Measurements from ENCODE around the gene HP1BP3.
"Not testable (repeated sequence)": the region's sequence is repeated elsewhere in the genome, so short reads cannot be mapped to it uniquely, and the experiment has no call there.

Gene HP1BP3

DNA sequence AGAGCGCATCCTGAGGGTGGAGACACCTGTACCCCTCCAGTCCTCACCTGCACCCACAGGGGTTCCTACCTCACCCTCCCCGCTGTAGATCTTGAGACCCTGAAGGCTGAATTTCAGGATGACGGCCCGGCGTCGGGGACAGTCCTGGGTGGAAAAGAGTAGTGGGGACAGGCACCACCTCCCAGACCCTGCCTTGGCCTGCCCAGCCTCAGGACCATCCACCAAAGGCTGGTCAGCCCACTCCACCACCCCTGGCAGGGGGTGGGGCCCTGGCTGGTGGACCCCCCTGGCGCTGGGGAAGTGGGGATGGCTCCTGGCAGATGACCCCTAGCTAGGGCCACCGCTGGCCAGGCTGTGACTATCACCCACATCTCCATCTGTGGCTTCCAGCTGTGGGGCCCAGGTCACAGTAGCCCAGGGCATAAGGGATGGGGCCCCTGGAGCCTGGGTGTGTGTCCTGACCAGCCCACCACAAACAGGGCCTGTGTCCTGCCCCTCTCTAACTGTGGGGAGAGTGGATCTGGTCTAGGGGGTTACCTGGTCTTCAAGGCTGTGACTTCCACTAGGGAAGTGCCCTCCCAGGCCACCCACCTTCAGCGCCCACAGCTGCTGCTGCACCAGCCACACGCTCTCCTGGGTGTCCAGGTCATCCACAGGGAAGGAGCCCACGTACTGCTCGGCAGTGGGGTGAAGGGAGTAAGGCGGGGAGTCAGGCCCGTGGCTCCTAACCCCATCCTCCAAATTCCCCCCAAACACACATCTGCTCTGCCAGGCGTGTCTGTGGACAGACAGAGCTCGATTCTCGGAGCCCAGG is 60.0 kb downstream of the HP1BP3 start:
- DNase-seq = no peak

DNA sequence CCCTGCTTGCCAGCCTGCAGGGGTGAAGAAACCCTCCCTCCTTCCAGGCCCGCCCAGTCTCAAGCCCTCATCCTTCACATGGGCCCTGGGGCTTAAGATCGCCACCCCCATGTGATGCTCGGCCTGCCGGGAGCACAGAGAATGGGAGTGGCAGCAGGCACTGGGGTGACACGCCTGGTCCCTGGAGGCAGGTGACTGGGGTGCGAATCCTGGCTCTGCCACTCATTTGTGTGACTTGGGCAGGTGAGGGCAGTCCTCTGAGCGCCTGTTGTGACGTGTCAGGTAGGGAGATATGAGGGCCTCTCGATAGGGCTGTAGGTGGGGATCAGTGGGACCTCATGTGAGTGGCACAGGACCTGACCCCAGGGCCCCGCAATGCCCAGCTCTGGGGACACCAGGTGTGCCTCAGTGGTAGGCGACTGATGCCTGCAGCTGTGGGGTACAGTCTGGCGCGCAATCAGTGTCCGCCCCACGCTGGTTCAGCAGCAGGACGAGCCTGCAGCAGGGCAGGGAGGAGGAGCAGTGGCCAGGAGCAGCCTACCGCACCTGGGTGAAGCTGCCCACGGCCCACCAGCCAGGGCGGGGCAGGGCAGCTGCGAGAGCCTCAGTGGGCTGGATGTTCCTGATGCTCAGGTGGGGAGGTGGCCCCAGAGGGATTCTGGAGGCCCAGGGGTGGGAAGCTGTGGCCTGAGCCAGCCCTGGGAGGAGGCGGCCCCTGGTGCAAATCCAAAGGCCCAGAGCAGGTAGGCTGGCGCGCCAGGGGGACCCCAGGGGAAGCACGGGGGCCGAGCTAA is 60.8 kb downstream of the HP1BP3 start:
- DNase-seq = no peak

GRCh38 chr1:20725189-20726117 is 61.7 kb downstream of the HP1BP3 start:
- DNase-seq = no peak

DNA sequence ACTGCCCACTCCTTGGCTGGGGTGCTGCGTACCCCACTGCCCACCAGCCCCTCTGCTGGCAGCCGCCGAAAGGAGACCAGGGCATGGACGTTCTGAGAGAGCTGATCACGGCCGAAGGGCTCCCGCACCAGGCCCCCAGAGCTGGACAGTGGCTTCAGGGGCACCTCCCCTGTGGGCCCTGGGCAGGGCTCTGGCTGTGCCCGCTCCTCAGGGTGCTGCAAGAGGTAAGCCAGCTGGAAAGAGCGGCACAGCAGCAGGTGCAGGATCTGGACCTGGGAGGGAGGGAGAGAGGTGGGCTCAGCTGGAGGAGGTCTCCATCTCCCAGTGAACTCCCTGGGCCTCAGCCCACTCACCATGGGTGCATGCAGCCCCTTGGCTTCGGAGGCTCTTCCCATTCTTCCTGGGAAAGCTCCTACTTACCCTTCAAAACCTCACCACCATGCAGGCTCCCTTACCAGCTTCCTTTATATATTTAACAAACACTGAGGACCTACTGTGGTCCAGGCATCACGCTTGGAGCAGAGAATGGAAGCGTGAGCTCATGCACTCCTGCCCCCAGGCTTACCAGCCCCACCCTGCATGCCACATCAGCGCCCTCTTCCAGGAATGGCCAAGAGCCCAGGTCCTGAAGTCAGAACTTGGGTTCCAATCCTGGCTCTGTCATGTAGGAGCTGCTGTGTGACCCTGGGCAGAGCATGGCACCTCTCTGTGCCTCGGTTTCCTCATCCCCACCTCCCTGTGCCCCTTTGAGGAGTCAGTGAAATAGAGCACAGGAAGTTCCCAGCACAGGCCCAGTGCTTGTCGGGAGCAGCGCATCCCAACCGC is 62.5 kb downstream of the HP1BP3 start:
- DNase-seq = no peak

DNA sequence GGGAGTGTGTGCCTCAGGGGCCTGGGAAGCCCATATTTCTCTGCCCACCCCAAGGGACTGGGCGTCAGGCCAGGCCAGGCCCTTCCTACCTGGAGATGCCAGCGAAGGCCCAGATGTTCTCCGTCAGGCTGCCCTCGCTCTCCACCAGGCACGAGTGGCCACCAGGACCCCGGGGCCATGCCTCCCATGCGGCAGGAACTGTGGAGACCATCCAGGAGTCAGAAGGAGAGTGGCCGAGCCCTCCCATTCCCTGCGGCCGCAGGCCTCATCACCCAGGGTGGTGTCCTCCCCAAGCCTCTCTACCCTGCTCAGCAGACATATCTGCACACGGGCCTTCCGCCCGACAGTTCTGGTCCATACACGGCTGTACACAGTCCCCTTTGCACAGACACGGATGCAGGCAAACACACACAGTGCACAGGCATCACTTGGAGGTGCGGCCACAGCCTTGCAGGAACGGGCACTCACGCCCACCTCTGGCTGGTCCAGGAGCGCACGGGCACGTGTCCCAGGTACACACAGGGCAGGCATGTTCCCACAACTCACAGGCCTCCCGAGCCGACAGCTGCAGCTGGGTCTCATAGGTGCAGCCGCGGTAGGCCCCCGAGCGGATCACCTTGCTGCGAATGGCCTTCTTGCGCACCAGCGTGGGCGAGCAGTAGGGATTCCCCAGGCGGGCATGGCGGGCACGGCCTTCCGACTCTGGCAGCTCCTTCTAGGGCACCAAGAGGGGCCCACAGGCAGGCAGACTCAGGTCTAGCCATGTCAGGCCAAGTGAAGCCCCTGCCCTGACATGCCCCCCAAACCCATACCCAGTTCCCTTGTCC is 63.4 kb downstream of the HP1BP3 start:
- no peak for DNase-seq

GRCh38 chr1:20723159-20723536 is 64.0 kb downstream of the HP1BP3 start:
- DNase-seq = no peak

DNA sequence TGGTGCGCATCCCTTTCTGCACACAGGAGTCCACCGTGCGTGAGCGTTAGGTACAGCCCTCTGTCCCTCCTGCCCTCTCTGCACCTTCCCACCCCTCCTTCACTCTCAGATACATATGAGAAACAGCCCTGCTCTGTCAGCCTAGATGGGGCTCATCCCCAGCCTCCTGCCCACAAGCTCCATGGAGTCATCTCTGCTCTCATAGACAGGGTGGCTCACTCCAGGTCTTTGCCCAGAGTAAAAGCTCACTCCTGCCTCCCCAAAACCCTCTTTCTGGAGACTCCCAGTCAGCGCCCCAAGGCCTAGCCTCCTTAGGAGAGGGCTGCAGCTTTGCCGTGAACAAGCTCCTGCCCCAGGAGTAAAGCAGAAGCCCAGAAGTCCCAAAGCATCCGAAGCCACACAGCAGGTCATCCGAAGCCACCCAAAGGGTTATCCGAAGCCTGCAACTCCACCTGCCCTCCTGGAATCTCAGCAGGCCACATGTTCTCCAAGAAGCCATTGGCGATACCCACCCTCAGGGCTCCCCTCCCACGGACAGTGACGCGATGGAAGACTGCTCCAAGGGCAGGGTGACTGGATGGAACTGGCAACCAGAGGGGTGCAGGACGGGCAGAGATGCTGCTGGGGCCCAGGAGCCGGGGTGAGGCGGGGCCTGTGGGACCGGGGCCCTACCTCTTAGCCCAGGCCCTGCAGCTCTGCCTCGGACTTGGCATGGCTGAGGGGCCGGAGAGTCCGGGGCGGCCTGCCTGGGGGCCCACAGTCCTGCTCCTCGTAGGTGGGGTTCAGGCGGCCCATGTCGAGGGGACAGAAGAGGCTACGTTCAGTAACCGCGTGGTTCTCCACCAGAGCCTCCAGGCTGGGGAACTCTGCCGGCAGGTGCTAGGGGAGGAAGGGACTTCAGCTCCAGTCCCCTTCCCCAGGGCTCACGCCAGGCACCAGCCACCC is 65.7 kb downstream of the HP1BP3 start:
- DNase-seq = no peak

DNA sequence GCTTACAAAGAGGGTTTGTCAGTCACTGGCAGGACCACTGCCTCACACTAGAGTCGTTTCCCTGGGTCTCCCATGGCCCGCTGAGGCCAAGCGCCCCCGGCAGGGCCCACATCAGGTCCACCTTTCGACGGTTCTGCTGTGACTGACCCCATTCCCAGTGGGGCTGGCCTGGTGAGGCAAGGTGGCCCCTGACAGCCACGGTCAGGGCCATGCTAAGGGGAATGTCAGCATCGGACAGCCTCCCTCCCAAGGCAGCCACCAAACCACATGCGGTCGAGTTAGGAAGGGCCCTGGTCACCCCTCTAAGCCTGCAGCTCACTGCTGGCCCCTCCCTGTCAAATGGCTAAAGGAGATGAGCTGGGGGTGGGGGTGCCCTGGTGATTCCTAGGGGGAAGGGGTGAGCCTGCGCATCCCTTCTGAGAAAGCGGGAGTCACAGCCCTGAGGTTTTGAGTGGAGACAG is 66.4 kb downstream of the HP1BP3 start:
- no peak for DNase-seq

DNA sequence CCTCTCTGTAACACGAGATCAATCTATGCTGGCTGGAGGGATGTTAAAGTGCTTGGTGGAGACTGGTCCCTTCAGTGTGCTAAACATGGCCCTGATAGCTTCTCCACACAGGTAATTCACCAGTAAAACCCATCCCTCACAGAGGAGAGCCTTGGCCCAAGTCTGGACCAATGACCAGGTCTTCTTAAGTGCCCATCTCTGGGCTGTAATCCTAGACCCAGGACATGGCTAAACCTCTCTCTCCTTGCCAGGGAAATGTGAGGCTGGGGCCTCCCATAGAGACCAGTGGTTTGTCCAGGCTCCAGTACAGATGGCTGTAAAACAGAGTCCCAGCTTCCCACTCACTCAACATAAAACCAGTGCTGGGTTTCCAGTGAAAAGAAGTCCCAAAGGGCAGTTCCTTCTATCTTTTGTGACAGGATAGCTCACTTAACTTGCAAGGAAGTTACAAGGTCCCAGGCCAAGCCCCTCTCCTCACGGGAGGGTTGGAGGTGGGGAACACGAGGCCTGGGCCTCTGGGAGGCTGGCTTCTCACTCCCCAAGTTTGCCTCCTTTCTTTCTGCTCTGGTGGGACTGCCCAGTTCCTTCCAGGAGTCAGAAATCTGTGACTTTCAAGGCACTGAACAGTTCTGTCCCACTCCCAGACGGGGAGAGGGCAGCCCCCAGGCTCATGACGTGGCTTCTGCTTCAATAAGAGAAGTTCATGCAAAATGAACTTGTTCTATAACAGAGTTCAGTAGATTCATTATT is 67.1 kb downstream of the HP1BP3 start:
- no peak for DNase-seq

- DNase-seq = no peak
Measured at GRCh38 chr1:20719261-20719660, 67.8 kb downstream of the HP1BP3 start.

DNA sequence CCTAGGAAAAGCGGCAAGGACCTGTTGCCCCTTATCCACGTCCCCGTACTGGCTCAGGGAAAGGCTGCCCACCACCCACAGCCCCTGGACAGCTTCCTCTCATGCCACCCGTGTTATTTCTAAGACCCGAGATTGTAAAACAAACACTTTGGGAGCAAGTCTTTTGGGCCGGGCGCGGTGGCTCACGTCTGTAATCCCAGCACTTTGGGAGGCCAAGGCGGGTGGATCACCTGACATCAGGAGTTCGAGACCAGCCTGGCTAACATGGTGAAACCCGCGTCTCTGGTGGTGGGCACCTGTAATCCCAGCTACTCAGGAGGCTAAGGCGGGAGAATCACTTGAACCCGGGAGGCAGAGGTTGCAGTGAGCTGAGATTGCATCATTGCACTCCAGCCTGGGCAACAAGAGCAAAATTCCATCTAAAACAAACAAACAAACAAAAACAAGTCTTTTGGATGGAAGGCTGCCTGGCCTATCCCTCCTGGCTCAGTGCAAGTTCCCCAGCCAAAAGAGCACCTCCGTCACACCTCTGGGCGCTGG is 68.7 kb downstream of the HP1BP3 start:
- DNase-seq = not testable (repeated sequence)

- peak; percentile 64 for DNase-seq
Measured at GRCh38 chr1:20717452-20718342, 69.4 kb downstream of the HP1BP3 start, which contains the start of gene KIF17. Gene KIF17, minus strand, starts transcription at chr1:20718007. Its CDS starts 301 bp downstream, at chr1:20717706.

- no peak for DNase-seq
Measured at GRCh38 chr1:20716232-20716631, 70.9 kb downstream of the HP1BP3 start.

- no peak for DNase-seq
Measured at GRCh38 chr1:20715406-20715805, 71.7 kb downstream of the HP1BP3 start.

GRCh38 chr1:20713440-20713839 is 73.7 kb downstream of the HP1BP3 start:
- DNase-seq = no peak

- no peak for DNase-seq
Measured at GRCh38 chr1:20712215-20712577, 74.9 kb downstream of the HP1BP3 start.

GRCh38 chr1:20711285-20712214 is 75.6 kb downstream of the HP1BP3 start:
- DNase-seq = no peak

Data from activated CD4-positive, alpha-beta T cell treated with anti-CD3 and anti-CD28 coated beads, Interleukin-10, Interleukin-2, amounts not matched to agents 100 ng/mL and 50 ng/mL, durations not matched to agents 16 hours and 8 hours (primary cell).